Sigmoid colon (tissue), 4 donors: ENCODE data around the gene ANKIB1.

Source experiments
- CTCF ChIP-seq, 4 experiments: fragments of 450-650 bp in 3 of 4; fragments of 200-600 bp in 1 of 4; IDR thresholded peaks; one replicate each; pipeline ENCODE4 v1.5.1; 2016 to 2019; ENCODE audit warnings: antibody characterized with exemption in 4 of 4, mild to moderate bottlenecking in 3 of 4, moderate library complexity in 2 of 4
- POLR2A ChIP-seq, 2 donors: fragments of 450-650 bp; IDR thresholded peaks; one replicate each; pipeline ENCODE4 v1.6.1; 2016; ENCODE audit warnings: antibody characterized with exemption in 2 of 2, mild to moderate bottlenecking in 2 of 2, moderate library complexity in 2 of 2
- POLR2AphosphoS5 ChIP-seq, 4 donors: sonication (generic); formaldehyde crosslinking; IDR thresholded peaks; one replicate each; pipeline ENCODE4 v1.6.1; 2017; ENCODE audit warnings: antibody characterized with exemption in 4 of 4

GRCh38 chr7:92244808-92245486 is 827 bp upstream of the ANKIB1 start:
- no peak for TF ChIP-seq CTCF (IDR thresholded peaks at IDR 0.05)
- no peak for TF ChIP-seq POLR2A (IDR thresholded peaks at IDR 0.05)
- TF ChIP-seq POLR2AphosphoS5 (IDR thresholded peaks at IDR 0.05) = no peak
